HEK293T (cell line): Measurements from ENCODE around the gene CUL9.

ENCODE experiments used
- CTCF ChIA-PET: fragments of 350-600 bp; formaldehyde crosslinking; extraction: SDS; loops from one replicate; lab custom pipeline; 2021; ENCODE audit warnings: antibody characterized with exemption, inconsistent platforms; lab: Yijun Ruan, JAX
- POLR2A ChIA-PET: fragments of 350-600 bp; formaldehyde crosslinking; extraction: SDS; loops from one replicate; lab custom pipeline; 2020; ENCODE audit warnings: antibody characterized with exemption, inconsistent platforms; lab: Yijun Ruan, JAX
- DNase-seq: peaks from one replicate; pipeline ENCODE4 v3.0.0; 2012; ENCODE audit warnings: mixed read lengths; ENCODE audit errors: extremely low spot score
- ARNT ChIP-seq: fragments of 450-650 bp; IDR thresholded peaks from 2 replicates; pipeline ENCODE4 v1.6.1; 2017; ENCODE audit warnings: mild to moderate bottlenecking
- BHLHE40 ChIP-seq: fragments of 450-650 bp; IDR thresholded peaks from 2 replicates; pipeline ENCODE4 v1.6.1; 2016; ENCODE audit warnings: mild to moderate bottlenecking, moderate library complexity, borderline replicate concordance
- CTBP1 ChIP-seq: fragments of 450-650 bp; IDR thresholded peaks from 2 replicates; pipeline ENCODE4 v1.6.1; 2016; ENCODE audit warnings: borderline replicate concordance
- ELF4 ChIP-seq: fragments of 450-650 bp; IDR thresholded peaks from 2 replicates; pipeline ENCODE4 v1.6.1; 2017; ENCODE audit warnings: antibody characterized with exemption
- FOXA1 ChIP-seq: fragments of 450-650 bp; IDR thresholded peaks from 2 replicates; pipeline ENCODE4 v1.6.1; 2016; ENCODE audit warnings: mild to moderate bottlenecking
- FOXK2 ChIP-seq: fragments of 450-650 bp; IDR thresholded peaks from 2 replicates; pipeline ENCODE4 v1.6.1; 2016; ENCODE audit warnings: mild to moderate bottlenecking
- FOXM1 ChIP-seq: fragments of 450-650 bp; IDR thresholded peaks from 2 replicates; pipeline ENCODE4 v1.6.1; 2017; ENCODE audit warnings: mild to moderate bottlenecking, borderline replicate concordance
- HDGF ChIP-seq: fragments of 450-650 bp; IDR thresholded peaks from 2 replicates; pipeline ENCODE4 v1.6.1; 2017; ENCODE audit warnings: antibody characterized with exemption, borderline replicate concordance
- L3MBTL2 ChIP-seq: fragments of 450-650 bp; conservative IDR thresholded peaks from 2 replicates; pipeline ENCODE4 v1.6.1; 2016; ENCODE audit warnings: mild to moderate bottlenecking
- LEF1 ChIP-seq: fragments of 450-650 bp; IDR thresholded peaks from 2 replicates; pipeline ENCODE4 v1.6.1; 2017; ENCODE audit warnings: mild to moderate bottlenecking, borderline replicate concordance
- NFRKB ChIP-seq: fragments of 450-650 bp; IDR thresholded peaks from 2 replicates; pipeline ENCODE4 v1.6.1; 2016; ENCODE audit warnings: mild to moderate bottlenecking, moderate library complexity
- PKNOX1 ChIP-seq: fragments of 450-650 bp; IDR thresholded peaks from 2 replicates; pipeline ENCODE4 v1.6.1; 2016
- SP1 ChIP-seq: fragments of 450-650 bp; IDR thresholded peaks from 2 replicates; pipeline ENCODE4 v1.6.1; 2017
- SUZ12 ChIP-seq: fragments of 450-650 bp; IDR thresholded peaks from 2 replicates; pipeline ENCODE4 v1.6.1; 2016; ENCODE audit warnings: mild to moderate bottlenecking
- TARDBP ChIP-seq: fragments of 450-650 bp; IDR thresholded peaks from 2 replicates; pipeline ENCODE4 v1.6.1; 2016
- ZNF384 ChIP-seq: fragments of 450-650 bp; IDR thresholded peaks from 2 replicates; pipeline ENCODE4 v1.6.1; 2016

The CUL9 gene

GRCh38 chr6:43159599-43159998 lies 22.4 kb upstream of the CUL9 start:
- ChIA-PET POLR2A (no interaction called here), CTCF (no interaction called here)
- no peak for DNase-seq
- TF ChIP-seq FOXK2, result no peak
- no peak for TF ChIP-seq SUZ12
- no peak for TF ChIP-seq ZNF384
- TF ChIP-seq BHLHE40, result no peak
- no peak for TF ChIP-seq PKNOX1
- no peak for TF ChIP-seq SP1
- TF ChIP-seq ELF4, result no peak
- TF ChIP-seq CTBP1, result no peak
- no peak for TF ChIP-seq NFRKB
- TF ChIP-seq LEF1, result no peak
- no peak for TF ChIP-seq FOXM1
- TF ChIP-seq ARNT, result no peak
- TF ChIP-seq L3MBTL2, result no peak
- no peak for TF ChIP-seq FOXA1
- no peak for TF ChIP-seq HDGF

- POLR2A ChIA-PET, result interaction anchor here (0.7 to 1.3 kb wide), 2 partner anchors 20 to 180 kb away, joined by 3 to 4 read pairs; partner anchors contain the start of gene PPP2R5D
- CTCF ChIA-PET, result interaction anchor here (1.1 kb wide), 1 partner anchor 20 kb away, joined by 6 read pairs; no protein-coding TSS in a partner anchor
- no peak for TF ChIP-seq ZNF384
- TF ChIP-seq HDGF, result no peak
- TF ChIP-seq LEF1, result no peak
- no peak for TF ChIP-seq TARDBP
- no peak for TF ChIP-seq PKNOX1
- TF ChIP-seq FOXM1, result no peak
- no peak for TF ChIP-seq FOXA1
- no peak for TF ChIP-seq SUZ12
- no peak for TF ChIP-seq FOXK2
- TF ChIP-seq CTBP1, result no peak
These were observed 18.1 kb upstream of the CUL9 start for GRCh38 chr6:43163899-43164298.

GRCh38 chr6:43170417-43170930 lies 11.5 kb upstream of the CUL9 start:
- POLR2A ChIA-PET, result interaction anchor here (0.7 to 4.3 kb wide), 10 partner anchors 12 to 241 kb away, joined by 3 to 30 read pairs (median 4); partner anchors contain the start of genes CNPY3, CUL9, DNPH1 and KLC4
- TF ChIP-seq L3MBTL2 (peak; percentile 91), FOXK2 (no peak)
- peak; percentile 70 for DNase-seq
- CTCF ChIA-PET, result interaction anchor here (0.6 to 1.6 kb wide), 5 partner anchors 27 to 679 kb away, joined by 3 to 6 read pairs (median 3); partner anchors contain the start of gene DNPH1

More at GRCh38 chr6:43163899-43164298, 18.1 kb upstream of the CUL9 start:
- no peak for DNase-seq

- TF ChIP-seq HDGF, result no peak
- TF ChIP-seq FOXM1, result 0 out of 2 replicates have a peak, but pooled peaks have one; percentile 52
- no peak for TF ChIP-seq L3MBTL2
- TF ChIP-seq ZNF384, result no peak
- peak; percentile 74 for TF ChIP-seq PKNOX1
- peak; percentile 81; the same call in 1 of the 2 replicates for TF ChIP-seq LEF1
- peak; percentile 73 for TF ChIP-seq ARNT
- TF ChIP-seq TARDBP, result no peak
- POLR2A ChIA-PET, result interaction anchor here (0.8 to 4.3 kb wide), 11 partner anchors 11 to 241 kb away, joined by 3 to 30 read pairs (median 4); partner anchors contain the start of genes CNPY3, CUL9, DNPH1 and KLC4
- DNase-seq, result peak; percentile 91
- CTCF ChIA-PET, result interaction anchor here (0.8 to 1.6 kb wide), 3 partner anchors 27 to 678 kb away, joined by 3 to 6 read pairs (median 3); partner anchors contain the start of gene DNPH1
These were observed 10.9 kb upstream of the CUL9 start, which contains the start of gene SRF for GRCh38 chr6:43170931-43171706. Gene SRF (plus strand): TSS chr6:43171269. CDS start chr6:43171657, 388 bp downstream.

GRCh38 chr6:43171707-43172103 lies 10.3 kb upstream of the CUL9 start:
- POLR2A ChIA-PET, result interaction anchor here (0.7 to 4.3 kb wide), 9 partner anchors 10 to 464 kb away, joined by 3 to 30 read pairs (median 3); partner anchors contain the start of genes BICRAL, CUL9, DNPH1 and MAD2L1BP
- CTCF ChIA-PET, result interaction anchor here (0.6 to 1.6 kb wide), 3 partner anchors 28 to 1075 kb away, joined by 3 to 6 read pairs (median 4); partner anchors contain the start of gene DNPH1
- TF ChIP-seq SUZ12, result no peak
- TF ChIP-seq LEF1, result 0 out of 2 replicates have a peak, but pooled peaks have one; percentile 1
- TF ChIP-seq ZNF384, result no peak

More at GRCh38 chr6:43171707-43172103, 10.3 kb upstream of the CUL9 start:
- DNase-seq, result no peak
